ENCODE measurements around the gene ZBTB1.

ZBTB1 gene

DNA sequence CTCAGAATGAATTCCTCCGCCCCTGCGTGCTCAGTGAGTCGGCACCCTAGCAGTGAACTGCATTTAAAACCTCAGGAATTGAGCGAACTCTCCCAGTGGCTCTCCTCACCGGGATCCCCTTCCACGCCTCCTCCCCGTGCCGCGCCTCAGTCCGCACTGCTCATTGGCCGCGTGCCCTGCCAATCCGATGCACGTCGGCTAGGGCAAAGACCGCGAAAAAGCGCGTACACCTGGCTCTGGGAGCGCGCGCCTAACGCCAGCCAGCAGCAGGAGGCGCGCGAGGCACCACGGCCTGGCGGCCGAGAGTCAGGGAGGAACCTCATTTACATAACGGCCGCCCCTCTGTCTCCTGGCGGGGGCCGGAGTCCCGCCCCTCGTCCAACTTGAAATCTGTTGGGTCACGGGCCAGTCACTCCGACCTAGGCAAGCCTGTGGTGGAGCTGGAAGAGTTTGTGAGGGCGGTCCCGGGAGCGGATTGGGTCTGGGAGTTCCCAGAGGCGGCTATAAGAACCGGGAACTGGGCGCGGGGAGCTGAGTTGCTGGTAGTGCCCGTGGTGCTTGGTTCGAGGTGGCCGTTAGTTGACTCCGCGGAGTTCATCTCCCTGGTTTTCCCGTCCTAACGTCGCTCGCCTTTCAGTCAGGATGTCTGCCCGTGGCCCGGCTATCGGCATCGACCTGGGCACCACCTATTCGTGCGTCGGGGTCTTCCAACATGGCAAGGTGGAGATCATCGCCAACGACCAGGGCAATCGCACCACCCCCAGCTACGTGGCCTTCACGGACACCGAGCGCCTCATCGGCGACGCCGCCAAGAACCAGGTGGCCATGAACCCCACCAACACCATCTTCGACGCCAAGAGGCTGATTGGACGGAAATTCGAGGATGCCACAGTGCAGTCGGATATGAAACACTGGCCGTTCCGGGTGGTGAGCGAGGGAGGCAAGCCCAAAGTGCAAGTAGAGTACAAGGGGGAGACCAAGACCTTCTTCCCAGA lies 35.9 kb downstream of the ZBTB1 start, which contains the start of gene HSPA2:
Gene HSPA2, plus strand, starts transcription at position 534 of the 995 bp plus-strand sequence. Its CDS starts 109 bp downstream, at position 643.
- TF ChIP-seq, protein P1, sequence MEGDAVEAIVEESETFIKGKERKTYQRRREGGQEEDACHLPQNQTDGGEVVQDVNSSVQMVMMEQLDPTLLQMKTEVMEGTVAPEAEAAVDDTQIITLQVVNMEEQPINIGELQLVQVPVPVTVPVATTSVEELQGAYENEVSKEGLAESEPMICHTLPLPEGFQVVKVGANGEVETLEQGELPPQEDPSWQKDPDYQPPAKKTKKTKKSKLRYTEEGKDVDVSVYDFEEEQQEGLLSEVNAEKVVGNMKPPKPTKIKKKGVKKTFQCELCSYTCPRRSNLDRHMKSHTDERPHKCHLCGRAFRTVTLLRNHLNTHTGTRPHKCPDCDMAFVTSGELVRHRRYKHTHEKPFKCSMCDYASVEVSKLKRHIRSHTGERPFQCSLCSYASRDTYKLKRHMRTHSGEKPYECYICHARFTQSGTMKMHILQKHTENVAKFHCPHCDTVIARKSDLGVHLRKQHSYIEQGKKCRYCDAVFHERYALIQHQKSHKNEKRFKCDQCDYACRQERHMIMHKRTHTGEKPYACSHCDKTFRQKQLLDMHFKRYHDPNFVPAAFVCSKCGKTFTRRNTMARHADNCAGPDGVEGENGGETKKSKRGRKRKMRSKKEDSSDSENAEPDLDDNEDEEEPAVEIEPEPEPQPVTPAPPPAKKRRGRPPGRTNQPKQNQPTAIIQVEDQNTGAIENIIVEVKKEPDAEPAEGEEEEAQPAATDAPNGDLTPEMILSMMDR (conservative IDR thresholded peaks at IDR 0.05; ENCODE audit: control insufficient read depth, insufficient read depth, low read depth, low read length) = peak; percentile 61
- peak; percentile 98 for DNase-seq (ENCODE audit: low read depth)
- H3K4me3 ChIP-seq (ENCODE audit: control insufficient read depth, low read depth, low read length) = peak within 1 kb of the TSS; percentile 58

DNA sequence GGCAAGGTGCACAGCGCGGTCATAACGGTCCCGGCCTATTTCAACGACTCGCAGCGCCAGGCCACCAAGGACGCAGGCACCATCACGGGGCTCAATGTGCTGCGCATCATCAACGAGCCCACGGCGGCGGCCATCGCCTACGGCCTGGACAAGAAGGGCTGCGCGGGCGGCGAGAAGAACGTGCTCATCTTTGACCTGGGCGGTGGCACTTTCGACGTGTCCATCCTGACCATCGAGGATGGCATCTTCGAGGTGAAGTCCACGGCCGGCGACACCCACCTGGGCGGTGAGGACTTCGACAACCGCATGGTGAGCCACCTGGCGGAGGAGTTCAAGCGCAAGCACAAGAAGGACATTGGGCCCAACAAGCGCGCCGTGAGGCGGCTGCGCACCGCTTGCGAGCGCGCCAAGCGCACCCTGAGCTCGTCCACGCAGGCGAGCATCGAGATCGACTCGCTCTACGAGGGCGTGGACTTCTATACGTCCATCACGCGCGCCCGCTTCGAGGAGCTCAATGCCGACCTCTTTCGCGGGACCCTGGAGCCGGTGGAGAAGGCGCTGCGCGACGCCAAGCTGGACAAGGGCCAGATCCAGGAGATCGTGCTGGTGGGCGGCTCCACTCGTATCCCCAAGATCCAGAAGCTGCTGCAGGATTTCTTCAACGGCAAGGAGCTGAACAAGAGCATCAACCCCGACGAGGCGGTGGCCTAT lies 36.8 kb downstream of the ZBTB1 start:
- DNase-seq (ENCODE audit: low read depth) = no peak
- TF ChIP-seq, protein P1 (conservative IDR thresholded peaks at IDR 0.05; ENCODE audit: control insufficient read depth, insufficient read depth, low read depth, low read length) = no peak
- no peak overlapping the region for H3K4me3 ChIP-seq (ENCODE audit: control insufficient read depth, low read depth, low read length)

DNA sequence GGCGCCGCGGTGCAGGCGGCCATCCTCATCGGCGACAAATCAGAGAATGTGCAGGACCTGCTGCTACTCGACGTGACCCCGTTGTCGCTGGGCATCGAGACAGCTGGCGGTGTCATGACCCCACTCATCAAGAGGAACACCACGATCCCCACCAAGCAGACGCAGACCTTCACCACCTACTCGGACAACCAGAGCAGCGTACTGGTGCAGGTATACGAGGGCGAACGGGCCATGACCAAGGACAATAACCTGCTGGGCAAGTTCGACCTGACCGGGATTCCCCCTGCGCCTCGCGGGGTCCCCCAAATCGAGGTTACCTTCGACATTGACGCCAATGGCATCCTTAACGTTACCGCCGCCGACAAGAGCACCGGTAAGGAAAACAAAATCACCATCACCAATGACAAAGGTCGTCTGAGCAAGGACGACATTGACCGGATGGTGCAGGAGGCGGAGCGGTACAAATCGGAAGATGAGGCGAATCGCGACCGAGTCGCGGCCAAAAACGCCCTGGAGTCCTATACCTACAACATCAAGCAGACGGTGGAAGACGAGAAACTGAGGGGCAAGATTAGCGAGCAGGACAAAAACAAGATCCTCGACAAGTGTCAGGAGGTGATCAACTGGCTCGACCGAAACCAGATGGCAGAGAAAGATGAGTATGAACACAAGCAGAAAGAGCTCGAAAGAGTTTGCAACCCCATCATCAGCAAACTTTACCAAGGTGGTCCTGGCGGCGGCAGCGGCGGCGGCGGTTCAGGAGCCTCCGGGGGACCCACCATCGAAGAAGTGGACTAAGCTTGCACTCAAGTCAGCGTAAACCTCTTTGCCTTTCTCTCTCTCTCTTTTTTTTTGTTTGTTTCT lies 37.6 kb downstream of the ZBTB1 start:
- TF ChIP-seq, protein P1 (conservative IDR thresholded peaks at IDR 0.05; ENCODE audit: control insufficient read depth, insufficient read depth, low read depth, low read length) = no peak
- no peak overlapping the region for H3K4me3 ChIP-seq (ENCODE audit: control insufficient read depth, low read depth, low read length)
- no peak for DNase-seq (ENCODE audit: low read depth)

DNA sequence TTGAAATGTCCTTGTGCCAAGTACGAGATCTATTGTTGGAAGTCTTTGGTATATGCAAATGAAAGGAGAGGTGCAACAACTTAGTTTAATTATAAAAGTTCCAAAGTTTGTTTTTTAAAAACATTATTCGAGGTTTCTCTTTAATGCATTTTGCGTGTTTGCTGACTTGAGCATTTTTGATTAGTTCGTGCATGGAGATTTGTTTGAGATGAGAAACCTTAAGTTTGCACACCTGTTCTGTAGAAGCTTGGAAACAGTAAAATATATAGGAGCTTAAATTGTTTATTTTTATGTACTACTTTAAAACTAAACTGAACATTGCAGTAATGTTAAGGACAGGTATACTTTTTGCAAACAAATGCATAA lies 38.2 kb downstream of the ZBTB1 start:
- DNase-seq (ENCODE audit: low read depth) = no peak
- no peak overlapping the region for H3K4me3 ChIP-seq (ENCODE audit: control insufficient read depth, low read depth, low read length)
- TF ChIP-seq, protein P1 (conservative IDR thresholded peaks at IDR 0.05; ENCODE audit: control insufficient read depth, insufficient read depth, low read depth, low read length) = no peak

DNA sequence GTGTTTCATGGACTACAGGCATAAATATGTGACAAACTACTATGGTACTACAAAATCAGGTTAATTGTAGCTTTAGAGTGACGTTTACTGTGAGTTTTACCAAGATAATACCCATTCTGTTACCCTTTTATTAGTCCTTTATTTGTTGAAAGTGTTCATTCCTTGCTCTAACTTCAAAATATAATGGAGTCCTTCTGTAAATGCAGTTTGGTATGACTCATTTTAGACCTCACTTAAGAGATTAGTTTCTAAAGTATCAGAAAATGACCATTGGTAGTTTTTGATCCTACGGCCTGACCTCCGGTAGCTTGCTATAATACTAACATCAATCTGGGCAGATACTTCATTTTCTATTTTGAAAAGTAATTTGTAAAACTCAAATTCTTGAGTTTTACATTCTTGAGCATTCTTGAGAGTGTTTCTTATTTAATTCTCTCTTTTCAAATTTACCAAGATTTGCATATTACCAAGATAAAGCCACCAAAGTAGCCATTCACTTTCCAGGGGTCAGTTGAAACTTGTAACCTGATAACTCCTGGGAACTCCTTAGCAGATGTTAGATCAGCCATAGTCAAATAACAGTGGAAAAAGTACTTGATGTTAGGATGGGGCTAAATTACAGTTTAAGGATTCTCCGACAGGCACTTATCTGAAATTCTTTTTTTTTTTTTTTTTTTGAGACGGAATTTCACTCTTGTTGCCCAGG lies 40.2 kb downstream of the ZBTB1 start:
- DNase-seq (ENCODE audit: low read depth) = no peak
- TF ChIP-seq, protein P1 (conservative IDR thresholded peaks at IDR 0.05; ENCODE audit: control insufficient read depth, insufficient read depth, low read depth, low read length) = no peak
- H3K4me3 ChIP-seq (ENCODE audit: control insufficient read depth, low read depth, low read length) = no peak overlapping the region

Measured in fibroblast of mammary gland (primary cell).